ENCODE data around the gene CHN1. TPM values are rescaled to one million over a fixed set of nuclear protein-coding genes. Genes with fewer than 3 reads are reported as not detected.

Gene CHN1
- total RNA-seq, 1 donor: 0.54 TPM

DNA sequence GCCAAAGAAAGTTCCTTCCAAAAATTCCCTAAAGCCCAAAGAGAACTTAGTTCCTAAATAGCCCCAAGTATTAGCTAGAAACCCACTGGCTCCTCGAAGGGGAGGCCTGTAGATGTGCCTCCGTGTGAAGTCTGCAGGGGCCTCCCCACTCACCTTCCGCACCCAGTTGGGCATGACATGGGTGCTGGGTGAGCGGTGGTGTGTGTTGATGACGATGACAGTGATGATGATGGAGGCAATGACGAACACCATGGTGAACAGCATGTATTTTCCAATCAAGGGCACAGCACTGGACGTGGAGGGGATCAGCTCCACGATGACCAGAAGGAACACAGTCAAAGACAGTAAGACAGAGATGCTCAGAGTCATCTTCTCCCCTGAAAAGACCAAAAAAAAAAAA, 255.4 kb downstream of the CHN1 start:
- DNase-seq (ENCODE audit: low read depth in 2 of 3, low spot score in 2 of 3): no peak

DNA sequence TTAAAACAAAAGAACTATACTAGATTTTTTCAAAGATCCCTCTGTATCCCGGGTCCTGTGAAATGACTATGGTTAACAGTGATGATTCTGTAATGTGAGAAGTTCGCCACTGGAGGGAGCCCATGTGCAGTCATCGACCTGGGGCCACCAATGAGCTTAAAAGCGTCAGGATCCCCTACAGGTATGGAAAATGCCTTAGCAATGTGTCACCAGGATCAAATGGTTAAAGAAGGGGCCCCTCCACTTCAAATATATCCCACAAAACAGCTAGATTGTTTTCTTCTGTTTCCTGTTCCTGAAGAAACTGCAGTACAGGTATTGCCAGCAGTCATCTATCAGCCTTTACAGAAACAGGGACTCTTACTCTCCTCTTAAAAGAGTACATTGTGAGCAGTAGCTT, 256.2 kb downstream of the CHN1 start:
- DNase-seq (ENCODE audit: low read depth in 2 of 3, low spot score in 2 of 3): peak; percentile 47 to 76 (median 50)

Small RNA genes within 50 kb of the gene (small RNA-seq; reads per million reads assigned to genes)
- gene RNU6-1290P (not detected), gene RNU6-763P (not detected)

Other genes with a start within 250 kb of the CHN1 start
- not detected for gene CHRNA1, start 240.9 kb downstream of the CHN1 start, total RNA-seq
- 58.7 TPM for gene ATF2, start 162.8 kb upstream of the CHN1 start, total RNA-seq
- 107 TPM for gene ATP5MC3, start 176.3 kb upstream of the CHN1 start, total RNA-seq

All from hematopoietic multipotent progenitor cell (in vitro differentiated cells).